ENCODE measurements around the gene TROAP. TPM values are rescaled to one million over a fixed set of nuclear protein-coding genes. Genes with fewer than 3 reads are reported as not detected.

TROAP gene
- total and polyA plus RNA-seq, 9 of the 15 experiments (the other 6 are each of a cell fraction or from before 2014, with no cell fraction given) = 46.4 to 171 (median 59.8) TPM

DNA sequence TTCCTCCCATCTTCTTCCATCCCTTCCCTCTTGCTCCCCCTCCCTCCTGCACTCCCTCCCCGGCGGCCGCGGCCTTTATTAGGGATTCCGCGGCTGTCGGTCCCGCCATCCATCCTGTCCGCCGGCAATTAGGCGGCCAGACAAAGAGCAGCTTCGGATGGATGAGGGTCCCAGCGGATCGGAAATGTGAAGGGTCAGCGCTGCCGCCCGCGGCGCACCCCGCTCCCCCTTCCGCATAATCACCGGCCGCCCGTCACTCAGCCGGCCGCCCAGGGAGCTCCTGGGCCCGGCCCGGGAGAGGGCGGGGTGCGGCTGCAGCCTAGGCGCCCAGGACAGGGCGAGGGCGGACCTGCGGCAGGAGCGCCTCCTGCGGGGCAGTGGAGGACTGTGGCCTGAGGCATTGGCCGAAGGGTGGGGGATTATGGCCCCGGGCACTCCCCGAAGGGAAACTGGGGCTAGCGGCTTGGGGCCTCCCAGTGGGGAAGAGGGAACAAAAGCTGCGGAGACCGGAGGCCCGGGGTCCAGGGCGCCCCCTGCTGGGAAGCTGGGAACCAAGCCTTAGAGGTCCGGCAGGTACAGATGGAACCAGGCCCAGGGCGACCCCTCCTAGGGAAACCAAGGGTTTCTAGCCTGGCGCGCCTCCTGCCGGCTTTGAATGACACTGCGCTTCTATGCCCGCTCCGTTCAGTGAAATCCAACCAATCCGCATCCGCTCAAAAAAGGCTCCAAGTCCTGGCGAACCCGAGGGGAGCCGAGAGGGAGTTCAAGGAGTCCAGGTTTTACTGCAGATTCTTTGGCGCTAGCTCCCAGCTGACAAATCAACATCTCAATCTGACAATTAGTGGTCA lies 19.2 kb downstream of the TROAP start (continued):
- TF ChIP-seq, protein P1, sequence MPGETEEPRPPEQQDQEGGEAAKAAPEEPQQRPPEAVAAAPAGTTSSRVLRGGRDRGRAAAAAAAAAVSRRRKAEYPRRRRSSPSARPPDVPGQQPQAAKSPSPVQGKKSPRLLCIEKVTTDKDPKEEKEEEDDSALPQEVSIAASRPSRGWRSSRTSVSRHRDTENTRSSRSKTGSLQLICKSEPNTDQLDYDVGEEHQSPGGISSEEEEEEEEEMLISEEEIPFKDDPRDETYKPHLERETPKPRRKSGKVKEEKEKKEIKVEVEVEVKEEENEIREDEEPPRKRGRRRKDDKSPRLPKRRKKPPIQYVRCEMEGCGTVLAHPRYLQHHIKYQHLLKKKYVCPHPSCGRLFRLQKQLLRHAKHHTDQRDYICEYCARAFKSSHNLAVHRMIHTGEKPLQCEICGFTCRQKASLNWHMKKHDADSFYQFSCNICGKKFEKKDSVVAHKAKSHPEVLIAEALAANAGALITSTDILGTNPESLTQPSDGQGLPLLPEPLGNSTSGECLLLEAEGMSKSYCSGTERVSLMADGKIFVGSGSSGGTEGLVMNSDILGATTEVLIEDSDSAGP (CRISPR knock-in tag; IDR thresholded peaks at IDR 0.05) = 0 out of 2 replicates have a peak, but pooled peaks have one; percentile 39
- TF ChIP-seq MAZ (CRISPR knock-in tag; conservative IDR thresholded peaks at IDR 0.05 in 1 of 2, IDR thresholded peaks at IDR 0.05 in 1 of 2) (peak; percentile 67 to 95; a peak in 3 of 4 replicates), TEAD2 (tag; IDR thresholded peaks at IDR 0.05) (no peak), SRSF1 (IDR thresholded peaks at IDR 0.05; ENCODE audit: low read depth, low read length) (no peak), BACH1 (tag; IDR thresholded peaks at IDR 0.05) (no peak), SP1 (CRISPR knock-in tag; IDR thresholded peaks at IDR 0.05) (peak; percentile 80), ZNF764 (CRISPR knock-in tag; IDR thresholded peaks at IDR 0.05; ENCODE audit: low read depth) (no peak), CBX8 (IDR thresholded peaks at IDR 0.05; ENCODE audit: borderline replicate concordance, extremely low read depth, low read depth, low read length, poor library complexity, severe bottlenecking) (no peak), ZBED1 (IDR thresholded peaks at IDR 0.05) (no peak), ZNF263 (CRISPR knock-in tag; IDR thresholded peaks at IDR 0.05; ENCODE audit: borderline replicate concordance) (0 out of 2 replicates have a peak, but pooled peaks have one; percentile 18), PRPF4 (IDR thresholded peaks at IDR 0.05; ENCODE audit: insufficient read depth, low read depth, low read length, poor library complexity, severe bottlenecking) (no peak), TFAM (CRISPR knock-in tag; conservative IDR thresholded peaks at IDR 0.05) (no peak), ZNF57 (CRISPR knock-in tag; IDR thresholded peaks at IDR 0.05) (no peak), TAL1 (IDR thresholded peaks at IDR 0.05) (no peak)
- TF ChIP-seq, protein P2, sequence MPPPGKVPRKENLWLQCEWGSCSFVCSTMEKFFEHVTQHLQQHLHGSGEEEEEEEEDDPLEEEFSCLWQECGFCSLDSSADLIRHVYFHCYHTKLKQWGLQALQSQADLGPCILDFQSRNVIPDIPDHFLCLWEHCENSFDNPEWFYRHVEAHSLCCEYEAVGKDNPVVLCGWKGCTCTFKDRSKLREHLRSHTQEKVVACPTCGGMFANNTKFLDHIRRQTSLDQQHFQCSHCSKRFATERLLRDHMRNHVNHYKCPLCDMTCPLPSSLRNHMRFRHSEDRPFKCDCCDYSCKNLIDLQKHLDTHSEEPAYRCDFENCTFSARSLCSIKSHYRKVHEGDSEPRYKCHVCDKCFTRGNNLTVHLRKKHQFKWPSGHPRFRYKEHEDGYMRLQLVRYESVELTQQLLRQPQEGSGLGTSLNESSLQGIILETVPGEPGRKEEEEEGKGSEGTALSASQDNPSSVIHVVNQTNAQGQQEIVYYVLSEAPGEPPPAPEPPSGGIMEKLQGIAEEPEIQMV (tag; conservative IDR thresholded peaks at IDR 0.05; ENCODE audit: low read depth) = 0 out of 2 replicates have a peak, but pooled peaks have one; percentile 34
- TF ChIP-seq, protein P3, sequence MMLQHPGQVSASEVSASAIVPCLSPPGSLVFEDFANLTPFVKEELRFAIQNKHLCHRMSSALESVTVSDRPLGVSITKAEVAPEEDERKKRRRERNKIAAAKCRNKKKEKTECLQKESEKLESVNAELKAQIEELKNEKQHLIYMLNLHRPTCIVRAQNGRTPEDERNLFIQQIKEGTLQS (IDR thresholded peaks at IDR 0.05) = no peak
- TF ChIP-seq, protein P3 (CRISPR knock-in tag; conservative IDR thresholded peaks at IDR 0.05) = no peak
- TF ChIP-seq, protein P4, sequence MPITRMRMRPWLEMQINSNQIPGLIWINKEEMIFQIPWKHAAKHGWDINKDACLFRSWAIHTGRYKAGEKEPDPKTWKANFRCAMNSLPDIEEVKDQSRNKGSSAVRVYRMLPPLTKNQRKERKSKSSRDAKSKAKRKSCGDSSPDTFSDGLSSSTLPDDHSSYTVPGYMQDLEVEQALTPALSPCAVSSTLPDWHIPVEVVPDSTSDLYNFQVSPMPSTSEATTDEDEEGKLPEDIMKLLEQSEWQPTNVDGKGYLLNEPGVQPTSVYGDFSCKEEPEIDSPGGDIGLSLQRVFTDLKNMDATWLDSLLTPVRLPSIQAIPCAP (CRISPR knock-in tag; IDR thresholded peaks at IDR 0.05; ENCODE audit: borderline replicate concordance) = no peak
- TF ChIP-seq, protein P5, sequence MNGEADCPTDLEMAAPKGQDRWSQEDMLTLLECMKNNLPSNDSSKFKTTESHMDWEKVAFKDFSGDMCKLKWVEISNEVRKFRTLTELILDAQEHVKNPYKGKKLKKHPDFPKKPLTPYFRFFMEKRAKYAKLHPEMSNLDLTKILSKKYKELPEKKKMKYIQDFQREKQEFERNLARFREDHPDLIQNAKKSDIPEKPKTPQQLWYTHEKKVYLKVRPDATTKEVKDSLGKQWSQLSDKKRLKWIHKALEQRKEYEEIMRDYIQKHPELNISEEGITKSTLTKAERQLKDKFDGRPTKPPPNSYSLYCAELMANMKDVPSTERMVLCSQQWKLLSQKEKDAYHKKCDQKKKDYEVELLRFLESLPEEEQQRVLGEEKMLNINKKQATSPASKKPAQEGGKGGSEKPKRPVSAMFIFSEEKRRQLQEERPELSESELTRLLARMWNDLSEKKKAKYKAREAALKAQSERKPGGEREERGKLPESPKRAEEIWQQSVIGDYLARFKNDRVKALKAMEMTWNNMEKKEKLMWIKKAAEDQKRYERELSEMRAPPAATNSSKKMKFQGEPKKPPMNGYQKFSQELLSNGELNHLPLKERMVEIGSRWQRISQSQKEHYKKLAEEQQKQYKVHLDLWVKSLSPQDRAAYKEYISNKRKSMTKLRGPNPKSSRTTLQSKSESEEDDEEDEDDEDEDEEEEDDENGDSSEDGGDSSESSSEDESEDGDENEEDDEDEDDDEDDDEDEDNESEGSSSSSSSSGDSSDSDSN (IDR thresholded peaks at IDR 0.05; ENCODE audit: borderline replicate concordance in 1 of 2, low read depth in 2 of 2, low read length in 2 of 2) = peak; percentile 62 to 87; a peak in 2 of 4 replicates

All from K562 (cell line).